Stimulated activated CD8-positive, alpha-beta memory T cell treated with anti-CD3 and anti-CD28 coated beads, Interleukin-4, amount 100 ng/mL, for 24 hours (primary cell): ENCODE measurements around the gene IGHMBP2.

Source experiments
- DNase-seq: peaks from one replicate; pipeline ENCODE4 v3.0.0-alpha.2; 2020; ENCODE audit warnings: low read depth

The IGHMBP2 gene

GRCh38 chr11:68928136-68928880 is 24.6 kb downstream of the IGHMBP2 start:
- no peak for DNase-seq

- no peak for DNase-seq
Measured at GRCh38 chr11:68929135-68929534, 25.4 kb downstream of the IGHMBP2 start.

GRCh38 chr11:68929706-68930570 is 26.2 kb downstream of the IGHMBP2 start:
- no peak for DNase-seq

- no peak for DNase-seq
Measured at GRCh38 chr11:68930991-68931855, 27.5 kb downstream of the IGHMBP2 start.

- no peak for DNase-seq
Measured at GRCh38 chr11:68931911-68932310, 28.2 kb downstream of the IGHMBP2 start.

GRCh38 chr11:68932358-68932757 is 28.7 kb downstream of the IGHMBP2 start:
- DNase-seq: no peak

- DNase-seq: no peak
Measured at GRCh38 chr11:68932933-68933577, 29.4 kb downstream of the IGHMBP2 start.

GRCh38 chr11:68933605-68934320 is 30.1 kb downstream of the IGHMBP2 start:
- DNase-seq: no peak

- DNase-seq: no peak
Measured at GRCh38 chr11:68934321-68934645, 30.6 kb downstream of the IGHMBP2 start.

- no peak for DNase-seq
Measured at GRCh38 chr11:68934666-68935065, 31.0 kb downstream of the IGHMBP2 start.

GRCh38 chr11:68935066-68935465 is 31.4 kb downstream of the IGHMBP2 start:
- DNase-seq: no peak

GRCh38 chr11:68935516-68936357 is 32.0 kb downstream of the IGHMBP2 start:
- no peak for DNase-seq

- DNase-seq: no peak
Measured at GRCh38 chr11:68936358-68936636, 32.6 kb downstream of the IGHMBP2 start.

GRCh38 chr11:68936676-68937620 is 33.3 kb downstream of the IGHMBP2 start:
- no peak for DNase-seq

GRCh38 chr11:68938088-68938487 is 34.4 kb downstream of the IGHMBP2 start:
- no peak for DNase-seq

- DNase-seq: no peak
Measured at GRCh38 chr11:68938816-68939582, 35.3 kb downstream of the IGHMBP2 start.

- DNase-seq: no peak
Measured at GRCh38 chr11:68939583-68940555, 36.2 kb downstream of the IGHMBP2 start.
